ENCODE measurements around the gene MBP.

DNA sequence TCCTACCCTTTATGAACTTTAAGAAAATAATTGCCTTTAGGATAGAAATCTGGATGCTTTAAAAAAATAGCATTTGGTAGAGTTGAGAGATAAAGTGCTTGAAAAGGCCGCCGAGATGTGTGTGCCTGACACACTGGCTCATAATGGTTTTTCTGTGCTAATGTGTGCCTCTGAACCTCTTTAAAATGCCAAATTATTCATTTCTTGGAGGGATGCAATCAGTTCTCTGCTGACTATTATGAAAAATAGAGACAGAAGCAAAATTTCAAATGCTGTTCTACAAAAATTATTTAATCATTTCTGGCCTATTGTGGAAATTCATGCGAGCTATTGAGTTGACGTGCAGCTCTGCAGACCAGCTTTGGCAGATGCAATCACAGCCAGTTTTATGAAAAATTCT, 18.0 kb upstream of the MBP start:
- TF ChIP-seq, protein P1, sequence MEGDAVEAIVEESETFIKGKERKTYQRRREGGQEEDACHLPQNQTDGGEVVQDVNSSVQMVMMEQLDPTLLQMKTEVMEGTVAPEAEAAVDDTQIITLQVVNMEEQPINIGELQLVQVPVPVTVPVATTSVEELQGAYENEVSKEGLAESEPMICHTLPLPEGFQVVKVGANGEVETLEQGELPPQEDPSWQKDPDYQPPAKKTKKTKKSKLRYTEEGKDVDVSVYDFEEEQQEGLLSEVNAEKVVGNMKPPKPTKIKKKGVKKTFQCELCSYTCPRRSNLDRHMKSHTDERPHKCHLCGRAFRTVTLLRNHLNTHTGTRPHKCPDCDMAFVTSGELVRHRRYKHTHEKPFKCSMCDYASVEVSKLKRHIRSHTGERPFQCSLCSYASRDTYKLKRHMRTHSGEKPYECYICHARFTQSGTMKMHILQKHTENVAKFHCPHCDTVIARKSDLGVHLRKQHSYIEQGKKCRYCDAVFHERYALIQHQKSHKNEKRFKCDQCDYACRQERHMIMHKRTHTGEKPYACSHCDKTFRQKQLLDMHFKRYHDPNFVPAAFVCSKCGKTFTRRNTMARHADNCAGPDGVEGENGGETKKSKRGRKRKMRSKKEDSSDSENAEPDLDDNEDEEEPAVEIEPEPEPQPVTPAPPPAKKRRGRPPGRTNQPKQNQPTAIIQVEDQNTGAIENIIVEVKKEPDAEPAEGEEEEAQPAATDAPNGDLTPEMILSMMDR (IDR thresholded peaks at IDR 0.05 in 8 of 11, conservative IDR thresholded peaks at IDR 0.05 in 3 of 11): no peak
- TF ChIP-seq POLR2A (IDR thresholded peaks at IDR 0.05): no peak

Measured in spleen (tissue), 7 donors.